Measurements from ENCODE around the gene MUC2.

The MUC2 gene

GRCh38 chr11:1050581-1051355 lies 23.9 kb upstream of the MUC2 start:
- peak; percentile 54 for DNase-seq (ENCODE audit: low spot score)
- no peak for FAIRE-seq

GRCh38 chr11:1051356-1052132 lies 23.1 kb upstream of the MUC2 start:
- no peak for FAIRE-seq
- DNase-seq (ENCODE audit: low spot score) = no peak

GRCh38 chr11:1052133-1053011 lies 22.3 kb upstream of the MUC2 start:
- no peak for FAIRE-seq
- no peak for DNase-seq (ENCODE audit: low spot score)

GRCh38 chr11:1053121-1053901 lies 21.4 kb upstream of the MUC2 start:
- DNase-seq (ENCODE audit: low spot score) (no peak), FAIRE-seq (no peak)

- no peak for DNase-seq (ENCODE audit: low spot score)
- no peak for FAIRE-seq
Observed at GRCh38 chr11:1054143-1055108, 20.2 kb upstream of the MUC2 start.

GRCh38 chr11:1055109-1055703 lies 19.5 kb upstream of the MUC2 start:
- no peak for DNase-seq (ENCODE audit: low spot score)
- FAIRE-seq = no peak

- DNase-seq (ENCODE audit: low spot score) (no peak), FAIRE-seq (no peak)
Observed at GRCh38 chr11:1055990-1056771, 18.5 kb upstream of the MUC2 start.

GRCh38 chr11:1057806-1058205 lies 16.9 kb upstream of the MUC2 start:
- FAIRE-seq = no peak
- no peak for DNase-seq (ENCODE audit: low spot score)

GRCh38 chr11:1059759-1060158 lies 14.9 kb upstream of the MUC2 start:
- DNase-seq (ENCODE audit: low spot score) (no peak), FAIRE-seq (no peak)

GRCh38 chr11:1060410-1060809 lies 14.3 kb upstream of the MUC2 start:
- no peak for FAIRE-seq
- DNase-seq (ENCODE audit: low spot score) = no peak

- FAIRE-seq (no peak), DNase-seq (ENCODE audit: low spot score) (peak; percentile 40)
Observed at GRCh38 chr11:1060852-1061616, 13.6 kb upstream of the MUC2 start.

- DNase-seq (ENCODE audit: low spot score) = no peak
- no peak for FAIRE-seq
Observed at GRCh38 chr11:1062075-1062820, 12.4 kb upstream of the MUC2 start.

GRCh38 chr11:1064167-1064566 lies 10.5 kb upstream of the MUC2 start:
- FAIRE-seq (no peak), DNase-seq (ENCODE audit: low spot score) (no peak)

- FAIRE-seq = no peak
- DNase-seq (ENCODE audit: low spot score) = no peak
Observed at GRCh38 chr11:1067812-1068496, 6.7 kb upstream of the MUC2 start.

GRCh38 chr11:1069740-1070139 lies 4.9 kb upstream of the MUC2 start:
- no peak for DNase-seq (ENCODE audit: low spot score)
- no peak for FAIRE-seq

- no peak for DNase-seq (ENCODE audit: low spot score)
- FAIRE-seq = no peak
Observed at GRCh38 chr11:1070594-1071462, 3.8 kb upstream of the MUC2 start.

Data from RCC 7860 (cell line).